Neuron (in vitro differentiated cells): ENCODE measurements around the gene UCP1.
"Not testable (repeated sequence)": the region's sequence is repeated elsewhere in the genome, so short reads cannot be mapped to it uniquely, and the experiment has no call there.

Source experiments
- H2AFZ ChIP-seq: one replicate; pipeline ENCODE4 v1.6.1; 2013; ENCODE audit warnings: low read depth, mild to moderate bottlenecking, inconsistent platforms, low read length, moderate library complexity
- H3K27me3 ChIP-seq: one replicate; pipeline ENCODE4 v1.6.1; 2013; ENCODE audit warnings: low read length; ENCODE audit not compliant: insufficient read depth
- H3K36me3 ChIP-seq: one replicate; pipeline ENCODE4 v1.6.1; 2013; ENCODE audit warnings: low read length; ENCODE audit not compliant: insufficient read depth
- H3K4me1 ChIP-seq: one replicate; pipeline ENCODE4 v1.6.1; 2013; ENCODE audit warnings: low read length; ENCODE audit not compliant: insufficient read depth
- H3K4me3 ChIP-seq: 2 replicates; pipeline ENCODE4 v1.5.1; 2013; ENCODE audit warnings: mild to moderate bottlenecking, low read length, moderate library complexity
- H3K9me3 ChIP-seq: one replicate; pipeline ENCODE4 v1.6.1; 2013; ENCODE audit warnings: low read length

The UCP1 gene

DNA sequence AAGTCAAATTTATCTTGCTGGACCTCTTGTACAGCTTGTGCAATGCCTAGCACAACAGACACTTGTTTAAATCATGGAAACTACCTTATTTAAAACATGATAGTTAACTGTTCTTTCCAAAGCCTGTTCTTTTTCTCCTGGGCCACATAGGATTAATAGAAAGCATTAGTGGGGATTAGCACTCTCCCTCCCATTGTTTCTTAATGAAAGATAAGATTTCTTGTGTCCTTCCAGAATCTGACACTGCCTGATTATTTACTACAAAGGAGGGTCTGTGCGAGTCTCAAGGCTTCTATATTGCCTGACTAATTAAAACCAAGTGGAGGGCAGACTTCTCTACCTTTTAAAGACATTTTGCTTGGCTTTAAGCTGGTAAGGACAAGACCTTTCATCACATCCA is 53.3 kb downstream of the UCP1 start:
- Histone ChIP-seq H3K4me1 (no peaks in the 10 kb centered on the region), H2AFZ (no peak overlapping the region), H3K27me3 (no peaks in the 10 kb centered on the region), H3K9me3 (no peaks in the 10 kb centered on the region), H3K36me3 (no peaks in the 10 kb centered on the region), H3K4me3 (no peak overlapping the region)

DNA sequence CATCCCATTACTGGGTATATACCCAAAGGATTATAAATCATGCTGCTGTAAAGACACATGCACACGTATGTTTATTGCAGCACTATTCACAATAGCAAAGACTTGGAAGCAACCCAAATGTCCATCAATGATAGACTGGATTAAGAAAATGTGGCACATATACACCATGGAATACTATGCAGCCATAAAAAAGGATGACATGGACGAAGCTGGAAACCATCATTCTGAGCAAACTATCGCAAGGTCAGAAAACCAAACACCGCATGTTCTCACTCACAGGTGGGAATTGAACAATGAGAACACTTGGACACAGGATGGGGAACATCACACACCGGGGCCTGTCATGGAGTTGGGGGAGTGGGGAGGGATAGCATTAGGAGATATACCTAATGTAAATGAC is 55.0 kb downstream of the UCP1 start:
- H3K4me3 ChIP-seq, H2AFZ ChIP-seq, H3K36me3 ChIP-seq, H3K9me3 ChIP-seq, H3K27me3 ChIP-seq, H3K4me1 ChIP-seq: not testable (repeated sequence)
